Neural progenitor cell (in vitro differentiated cells): ENCODE results near the gene ZNF488. TPM values are rescaled to one million over a fixed set of nuclear protein-coding genes. Genes with fewer than 3 reads are reported as not detected.
A peak's percentile ranks its signal among the peaks of the same experiment; 100 is the strongest.

Experiments
- DNase-seq: peaks from one replicate; pipeline ENCODE4 v3.0.0-alpha.2; 2016; ENCODE audit warnings: low spot score
- H2AFZ ChIP-seq: fragments of 200-600 bp; sonication (generic); replicated peaks from 2 replicates; pipeline ENCODE4 v1.6.1; 2016; ENCODE audit warnings: antibody characterized with exemption
- H3F3A ChIP-seq: fragments of 200-600 bp; sonication (generic); 2 replicates; pipeline ENCODE4 v1.6.1; 2016; ENCODE audit warnings: antibody characterized with exemption, low read depth
- H3K27ac ChIP-seq: fragments of 200-600 bp; sonication (generic); 2 replicates; pipeline ENCODE4 v1.5.1; 2016; ENCODE audit warnings: mild to moderate bottlenecking
- H3K27me3 ChIP-seq: fragments of 200-600 bp; sonication (generic); 2 replicates; pipeline ENCODE4 v1.6.1; 2016; ENCODE audit warnings: mild to moderate bottlenecking, moderate library complexity
- H3K36me3 ChIP-seq: fragments of 200-600 bp; sonication (generic); 2 replicates; pipeline ENCODE4 v1.5.1; 2016
- H3K4me1 ChIP-seq: fragments of 200-600 bp; sonication (generic); 2 replicates; pipeline ENCODE4 v1.6.1; 2016; ENCODE audit warnings: mixed run types
- H3K4me2 ChIP-seq: fragments of 200-600 bp; sonication (generic); 2 replicates; pipeline ENCODE4 v1.6.1; 2016
- H3K4me3 ChIP-seq: fragments of 200-600 bp; sonication (generic); 2 replicates; pipeline ENCODE4 v1.5.1; 2016
- H3K79me2 ChIP-seq: fragments of 200-600 bp; sonication (generic); 2 replicates; pipeline ENCODE4 v1.6.1; 2016; ENCODE audit warnings: low read depth
- H3K9ac ChIP-seq: fragments of 200-600 bp; sonication (generic); 2 replicates; pipeline ENCODE4 v1.6.1; 2016
- H3K9me3 ChIP-seq: fragments of 200-600 bp; sonication (generic); 2 replicates; pipeline ENCODE4 v1.5.1; 2016; ENCODE audit warnings: low read depth
- H4K20me1 ChIP-seq: fragments of 200-600 bp; sonication (generic); 2 replicates; pipeline ENCODE4 v1.6.1; 2016; ENCODE audit warnings: low read depth
- H3K27ac Mint-ChIP-seq: 3 replicates; pipeline ENCODE4 v1.8.0; 2021; ENCODE audit warnings: mixed read lengths
- H3K27me3 Mint-ChIP-seq: 2 replicates; pipeline ENCODE4 v1.8.0; 2022; ENCODE audit warnings: low read depth, mild to moderate bottlenecking, inconsistent platforms, moderate library complexity, mixed read lengths; ENCODE audit not compliant: insufficient read depth
- H3K36me3 Mint-ChIP-seq: 3 replicates; pipeline ENCODE4 v1.8.0; 2021; ENCODE audit warnings: mixed read lengths
- H3K4me1 Mint-ChIP-seq: 3 replicates; pipeline ENCODE4 v1.8.0; 2021; ENCODE audit warnings: mixed read lengths
- H3K4me3 Mint-ChIP-seq: 3 replicates; pipeline ENCODE4 v1.8.0; 2021; ENCODE audit warnings: mild to moderate bottlenecking, moderate library complexity, mixed read lengths
- H3K9me3 Mint-ChIP-seq: 3 replicates; pipeline ENCODE4 v1.8.0; 2020; ENCODE audit warnings: mixed read lengths
- EZH2 ChIP-seq: fragments of 200-600 bp; sonication (generic); IDR thresholded peaks from 2 replicates; pipeline ENCODE4 v1.6.1; 2017; ENCODE audit warnings: antibody characterized with exemption, mild to moderate bottlenecking, moderate library complexity
- EZH2phosphoT487 ChIP-seq: fragments of 200-600 bp; sonication (generic); IDR thresholded peaks from 2 replicates; pipeline ENCODE4 v1.6.1; 2017; ENCODE audit warnings: antibody characterized with exemption
- total RNA-seq: library from RNA; depleted of rRNA; stranded (reverse); fragments of >200 nt; gene quantifications from 2 replicates; pipeline ENCODE4 v1.2.3, GENCODE V29; 2015; ENCODE audit warnings: low replicate concordance
- TF ChIP-seq, protein P1 (sequence below): fragments of 200-600 bp; sonication (generic); IDR thresholded peaks from 2 replicates; pipeline ENCODE4 v1.5.1; 2017; ENCODE audit warnings: antibody characterized with exemption, mild to moderate bottlenecking

The ZNF488 gene
- total RNA-seq, 1 donor from 2014 or later: not detected

DNA sequence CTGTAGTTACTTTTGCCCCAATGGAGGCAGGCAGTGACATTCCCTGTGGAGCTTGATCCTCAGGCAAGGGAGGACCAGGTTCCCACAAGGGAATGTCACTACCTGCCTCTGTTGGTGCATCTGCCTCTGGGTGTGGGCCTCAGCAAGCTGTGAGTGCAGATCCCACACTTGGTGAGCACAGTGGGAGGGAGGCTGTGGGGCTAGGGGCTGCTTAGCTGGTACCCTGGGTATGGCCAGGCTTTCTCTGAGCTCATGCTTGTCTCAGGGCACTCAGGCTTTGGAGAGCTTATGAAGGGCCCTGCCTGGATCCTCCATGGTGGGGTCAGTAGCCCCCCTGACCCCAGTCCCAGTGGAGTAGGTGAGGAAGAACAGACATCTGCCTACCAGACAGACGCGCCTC is 16.2 kb upstream of the ZNF488 start:
- H3K36me3 Mint-ChIP-seq: no peaks in the 10 kb centered on the region

DNA sequence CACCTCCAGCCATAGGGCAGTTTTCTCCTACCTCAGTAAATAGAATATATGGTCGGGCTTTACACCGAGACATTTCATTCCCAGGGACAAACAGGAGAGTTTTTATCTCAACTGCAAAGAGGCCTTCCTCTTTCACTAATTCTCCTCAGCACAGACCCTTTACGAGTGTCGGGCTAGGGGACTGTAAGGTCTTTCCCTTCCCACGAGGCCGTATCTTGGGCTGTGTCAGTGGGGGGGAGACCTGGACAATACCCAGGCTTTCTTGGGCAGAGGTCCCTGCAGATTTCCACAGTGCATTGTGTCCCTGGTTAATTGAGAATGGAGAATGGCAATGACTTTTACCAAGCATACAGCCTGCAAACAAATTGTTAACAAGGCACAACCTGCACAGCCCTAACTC is 13.2 kb upstream of the ZNF488 start:
- Histone ChIP-seq H2AFZ (no peak overlapping the region), H3K9ac (no peak overlapping the region), H3K4me1 (no peaks in the 10 kb centered on the region), H3K9me3 (no peaks in the 10 kb centered on the region), H3K27me3 (no peaks in the 10 kb centered on the region), H3K36me3 (no peaks in the 10 kb centered on the region), H4K20me1 (no peaks in the 10 kb centered on the region), H3K4me3 (no peak overlapping the region), H3K27ac (no peak overlapping the region), H3K79me2 (no peaks in the 10 kb centered on the region), H3K4me2 (no peak overlapping the region), H3F3A (no peaks in the 10 kb centered on the region)
- H3K27ac Mint-ChIP-seq: no peak overlapping the region
- no peaks in the 10 kb centered on the region for H3K27me3 Mint-ChIP-seq
- H3K4me3 Mint-ChIP-seq: no peak overlapping the region
- H3K4me1 Mint-ChIP-seq: peaks cover 9% of the 10 kb centered on the region
- H3K36me3 Mint-ChIP-seq: no peaks in the 10 kb centered on the region
- no peaks in the 10 kb centered on the region for H3K9me3 Mint-ChIP-seq
- DNase-seq: no peak
- TF ChIP-seq EZH2 (no peak), EZH2phosphoT487 (no peak)
- TF ChIP-seq, protein P1, sequence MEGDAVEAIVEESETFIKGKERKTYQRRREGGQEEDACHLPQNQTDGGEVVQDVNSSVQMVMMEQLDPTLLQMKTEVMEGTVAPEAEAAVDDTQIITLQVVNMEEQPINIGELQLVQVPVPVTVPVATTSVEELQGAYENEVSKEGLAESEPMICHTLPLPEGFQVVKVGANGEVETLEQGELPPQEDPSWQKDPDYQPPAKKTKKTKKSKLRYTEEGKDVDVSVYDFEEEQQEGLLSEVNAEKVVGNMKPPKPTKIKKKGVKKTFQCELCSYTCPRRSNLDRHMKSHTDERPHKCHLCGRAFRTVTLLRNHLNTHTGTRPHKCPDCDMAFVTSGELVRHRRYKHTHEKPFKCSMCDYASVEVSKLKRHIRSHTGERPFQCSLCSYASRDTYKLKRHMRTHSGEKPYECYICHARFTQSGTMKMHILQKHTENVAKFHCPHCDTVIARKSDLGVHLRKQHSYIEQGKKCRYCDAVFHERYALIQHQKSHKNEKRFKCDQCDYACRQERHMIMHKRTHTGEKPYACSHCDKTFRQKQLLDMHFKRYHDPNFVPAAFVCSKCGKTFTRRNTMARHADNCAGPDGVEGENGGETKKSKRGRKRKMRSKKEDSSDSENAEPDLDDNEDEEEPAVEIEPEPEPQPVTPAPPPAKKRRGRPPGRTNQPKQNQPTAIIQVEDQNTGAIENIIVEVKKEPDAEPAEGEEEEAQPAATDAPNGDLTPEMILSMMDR: no peak

More for the DNA sequence above, 16.2 kb upstream of the ZNF488 start:
- no peaks in the 10 kb centered on the region for H3F3A ChIP-seq
- H3K9ac ChIP-seq: no peak overlapping the region
- H4K20me1 ChIP-seq: no peaks in the 10 kb centered on the region
- Mint-ChIP-seq H3K9me3 (no peaks in the 10 kb centered on the region), H3K4me3 (no peak overlapping the region), H3K27me3 (peaks cover 10% of the 10 kb centered on the region), H3K4me1 (peaks cover 32% of the 10 kb centered on the region), H3K27ac (no peak overlapping the region)
- no peaks in the 10 kb centered on the region for H3K36me3 ChIP-seq
- no peak overlapping the region for H2AFZ ChIP-seq
- H3K27ac ChIP-seq: no peak overlapping the region
- no peak overlapping the region for H3K4me3 ChIP-seq
- H3K27me3 ChIP-seq: no peaks in the 10 kb centered on the region
- no peaks in the 10 kb centered on the region for H3K79me2 ChIP-seq
- no peak for DNase-seq
- H3K4me1 ChIP-seq: no peaks in the 10 kb centered on the region
- no peak overlapping the region for H3K4me2 ChIP-seq
- no peaks in the 10 kb centered on the region for H3K9me3 ChIP-seq
- TF ChIP-seq, protein P1: no peak
- no peak for TF ChIP-seq EZH2
- TF ChIP-seq EZH2phosphoT487: no peak

DNA sequence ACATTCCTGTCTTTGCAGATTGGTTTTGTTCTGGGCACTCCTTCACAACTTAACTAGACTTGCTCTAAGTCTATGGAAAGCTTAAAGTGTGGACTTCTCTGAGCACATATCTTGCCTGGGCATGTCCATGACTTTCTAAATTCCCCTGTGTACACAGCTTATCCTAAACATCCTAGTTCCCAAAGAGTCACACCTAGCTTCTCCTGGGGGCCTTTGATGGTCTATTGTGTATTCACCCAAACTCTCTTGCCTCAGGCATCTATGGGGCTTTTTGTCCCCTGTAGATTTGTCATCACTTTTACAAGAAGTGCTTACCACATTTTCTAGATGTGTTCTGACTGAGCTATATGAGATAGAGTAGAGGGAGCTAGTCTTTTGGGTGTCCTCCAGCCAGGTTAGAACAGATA is 12.2 kb upstream of the ZNF488 start:
- Mint-ChIP-seq H3K9me3 (no peaks in the 10 kb centered on the region), H3K4me3 (no peak overlapping the region), H3K27ac (no peak overlapping the region), H3K4me1 (peaks cover 4% of the 10 kb centered on the region), H3K27me3 (no peaks in the 10 kb centered on the region), H3K36me3 (no peaks in the 10 kb centered on the region)
- H3K9ac ChIP-seq: no peak overlapping the region
- H3K79me2 ChIP-seq: no peaks in the 10 kb centered on the region
- H2AFZ ChIP-seq: peak overlapping the region; percentile 57
- H3K4me3 ChIP-seq: no peak overlapping the region
- no peaks in the 10 kb centered on the region for H3K4me1 ChIP-seq
- no peak for DNase-seq
- H3K36me3 ChIP-seq: no peaks in the 10 kb centered on the region
- no peak for TF ChIP-seq EZH2
- no peak for TF ChIP-seq EZH2phosphoT487
- TF ChIP-seq, protein P1: no peak
- H3K27ac ChIP-seq: no peak overlapping the region
- H4K20me1 ChIP-seq: no peaks in the 10 kb centered on the region
- H3K4me2 ChIP-seq: no peak overlapping the region
- no peaks in the 10 kb centered on the region for H3K27me3 ChIP-seq
- H3K9me3 ChIP-seq: no peaks in the 10 kb centered on the region
- H3F3A ChIP-seq: no peaks in the 10 kb centered on the region
